Measurements from ENCODE around the gene ASF1B. TPM values are rescaled to one million over a fixed set of nuclear protein-coding genes. Genes with fewer than 3 reads are reported as not detected.

The ASF1B gene
- total RNA-seq, 2 experiments from 2014 or later: 143 to 202 TPM

DNA sequence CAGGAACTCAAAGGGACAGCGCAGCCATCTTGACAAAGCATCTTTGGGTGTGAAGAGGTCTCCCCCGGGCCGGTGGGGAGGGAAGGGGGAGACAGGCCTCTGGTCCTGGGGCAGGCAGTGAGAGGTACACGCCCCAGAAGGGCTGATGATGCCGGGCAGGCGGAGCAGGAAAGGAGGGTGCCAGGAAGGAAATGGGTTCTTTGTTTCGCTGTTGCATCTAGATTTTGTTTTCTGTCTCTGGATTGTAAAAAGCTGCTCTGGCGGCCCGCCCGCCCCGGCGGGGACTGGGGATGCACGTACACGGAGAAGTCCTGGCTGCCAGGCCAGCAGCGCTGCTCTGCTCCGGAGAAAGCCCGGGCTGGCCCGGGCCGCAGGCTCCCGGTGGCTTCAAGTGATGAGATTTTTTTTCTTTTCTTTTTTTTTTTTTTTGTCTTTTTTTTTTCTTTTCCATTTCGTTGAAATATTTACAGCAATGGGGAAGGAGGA lies 13.2 kb upstream of the ASF1B start:
- H3K36me3 ChIP-seq (ENCODE audit: insufficient read depth, low read length): no peaks in the 10 kb centered on the region
- no peaks in the 10 kb centered on the region for H3K4me1 ChIP-seq (ENCODE audit: insufficient read depth, low read length, poor library complexity, severe bottlenecking)
- intact Hi-C loops (cut with micrococcal nuclease; ENCODE audit: unreplicated experiment): no loop called here
- H3K4me3 ChIP-seq (ENCODE audit: low read depth, low read length, poor library complexity, severe bottlenecking): no peak overlapping the region
- TF ChIP-seq EZH2phosphoT487 (IDR thresholded peaks at IDR 0.05; ENCODE audit: borderline replicate concordance, low read depth, low read length) (no peak), CTCF (conservative IDR thresholded peaks at IDR 0.05; ENCODE audit: low read length) (no peak)
- H3K9me2 ChIP-seq (ENCODE audit: insufficient read depth, low read length): no peaks in the 10 kb centered on the region
- no peaks in the 10 kb centered on the region for H4K20me1 ChIP-seq (ENCODE audit: insufficient read depth, low read length)
- no peak overlapping the region for H3K4me2 ChIP-seq (ENCODE audit: low read length)
- H3K27ac ChIP-seq (ENCODE audit: low read depth, low read length, poor library complexity, severe bottlenecking): no peak overlapping the region
- no TSS peak for BruUV-seq (replicated peaks)
- H3K9me3 ChIP-seq (ENCODE audit: low read length): no peaks in the 10 kb centered on the region
- no peaks in the 10 kb centered on the region for H3K79me2 ChIP-seq (ENCODE audit: insufficient read depth, low read depth, low read length)
- no peak for DNase-seq (ENCODE audit: low spot score)
- POLR2A ChIA-PET: no interaction called here
- CTCF ChIA-PET (ENCODE audit: unreplicated experiment): no interaction called here
- no peak overlapping the region for H2AFZ ChIP-seq (ENCODE audit: low read length)

- no TSS peak for BruUV-seq (replicated peaks)
- intact Hi-C loops (cut with micrococcal nuclease; ENCODE audit: unreplicated experiment): no loop called here
- no peaks in the 10 kb centered on the region for H3K36me3 ChIP-seq (ENCODE audit: insufficient read depth, low read length)
- ChIA-PET POLR2A (no interaction called here), CTCF (ENCODE audit: unreplicated experiment) (no interaction called here)
- no peak overlapping the region for H3K4me3 ChIP-seq (ENCODE audit: low read depth, low read length, poor library complexity, severe bottlenecking)
- no peaks in the 10 kb centered on the region for H3K79me2 ChIP-seq (ENCODE audit: insufficient read depth, low read depth, low read length)
- no peak overlapping the region for H2AFZ ChIP-seq (ENCODE audit: low read length)
- no peak overlapping the region for H3K27ac ChIP-seq (ENCODE audit: low read depth, low read length, poor library complexity, severe bottlenecking)
- no peaks in the 10 kb centered on the region for H3K4me1 ChIP-seq (ENCODE audit: insufficient read depth, low read length, poor library complexity, severe bottlenecking)
- no peak overlapping the region for H3K4me2 ChIP-seq (ENCODE audit: low read length)
- H3K9me3 ChIP-seq (ENCODE audit: low read length): no peaks in the 10 kb centered on the region
- TF ChIP-seq EZH2phosphoT487 (IDR thresholded peaks at IDR 0.05; ENCODE audit: borderline replicate concordance, low read depth, low read length) (no peak), CTCF (conservative IDR thresholded peaks at IDR 0.05; ENCODE audit: low read length) (no peak)
- no peaks in the 10 kb centered on the region for H3K9me2 ChIP-seq (ENCODE audit: insufficient read depth, low read length)
- no peaks in the 10 kb centered on the region for H4K20me1 ChIP-seq (ENCODE audit: insufficient read depth, low read length)
- no peak for DNase-seq (ENCODE audit: low spot score)
These were observed 12.5 kb upstream of the ASF1B start for GRCh38 chr19:14148751-14149410.

- H3K36me3 ChIP-seq (ENCODE audit: insufficient read depth, low read length): no peaks in the 10 kb centered on the region
- POLR2A ChIA-PET: interaction anchor here (0.5 kb wide), 1 partner anchor 198 kb away, joined by 3 read pairs; no protein-coding TSS in a partner anchor
- peak; percentile 69 for TF ChIP-seq CTCF (conservative IDR thresholded peaks at IDR 0.05; ENCODE audit: low read length)
- TF ChIP-seq EZH2phosphoT487 (IDR thresholded peaks at IDR 0.05; ENCODE audit: borderline replicate concordance, low read depth, low read length): no peak
- intact Hi-C loops (cut with micrococcal nuclease; ENCODE audit: unreplicated experiment): no loop called here
- no peaks in the 10 kb centered on the region for H3K4me1 ChIP-seq (ENCODE audit: insufficient read depth, low read length, poor library complexity, severe bottlenecking)
- H3K27ac ChIP-seq (ENCODE audit: low read depth, low read length, poor library complexity, severe bottlenecking): no peak overlapping the region
- H3K79me2 ChIP-seq (ENCODE audit: insufficient read depth, low read depth, low read length): no peaks in the 10 kb centered on the region
- no peaks in the 10 kb centered on the region for H4K20me1 ChIP-seq (ENCODE audit: insufficient read depth, low read length)
- no peak overlapping the region for H3K4me3 ChIP-seq (ENCODE audit: low read depth, low read length, poor library complexity, severe bottlenecking)
- no peaks in the 10 kb centered on the region for H3K9me2 ChIP-seq (ENCODE audit: insufficient read depth, low read length)
- H3K4me2 ChIP-seq (ENCODE audit: low read length): no peak overlapping the region
- CTCF ChIA-PET (ENCODE audit: unreplicated experiment): no interaction called here
- DNase-seq (ENCODE audit: low spot score): peak; percentile 33
- BruUV-seq (replicated peaks): no TSS peak
- H3K9me3 ChIP-seq (ENCODE audit: low read length): no peaks in the 10 kb centered on the region
- H2AFZ ChIP-seq (ENCODE audit: low read length): no peak overlapping the region
These were observed 11.6 kb upstream of the ASF1B start for GRCh38 chr19:14147797-14148605.
